Loucy (cell line): Measurements from ENCODE around the gene SCN3A.

ENCODE experiments used
- H2AFZ ChIP-seq: fragments of 200-600 bp; sonication (generic); 2 replicates; pipeline ENCODE4 v1.6.0; 2016; ENCODE audit warnings: antibody characterized with exemption, mild to moderate bottlenecking, low read length, moderate library complexity
- H3F3A ChIP-seq: fragments of 200-600 bp; 2 replicates; pipeline ENCODE4 v1.6.0; 2016; ENCODE audit warnings: antibody characterized with exemption, low read depth, mild to moderate bottlenecking
- H3K27me3 ChIP-seq: fragments of 200-600 bp; sonication (generic); 2 replicates; pipeline ENCODE4 v1.6.1; 2014; ENCODE audit warnings: low read length, mild to moderate bottlenecking; ENCODE audit not compliant: insufficient read depth, poor library complexity, severe bottlenecking
- H3K36me3 ChIP-seq: fragments of 200-600 bp; sonication (generic); 2 replicates; pipeline ENCODE4 v1.6.1; 2016; ENCODE audit warnings: low read length; ENCODE audit not compliant: insufficient read depth
- H3K4me1 ChIP-seq: fragments of 200-600 bp; sonication (generic); 2 replicates; pipeline ENCODE4 v1.5.1; 2014; ENCODE audit warnings: low read length, mild to moderate bottlenecking; ENCODE audit not compliant: insufficient read depth, poor library complexity, severe bottlenecking
- H3K4me2 ChIP-seq: fragments of 200-600 bp; sonication (generic); 2 replicates; pipeline ENCODE4 v1.6.0; 2014; ENCODE audit warnings: antibody characterized with exemption, low read length, low read depth, mild to moderate bottlenecking; ENCODE audit not compliant: poor library complexity, severe bottlenecking
- H3K4me3 ChIP-seq: fragments of 200-600 bp; sonication (generic); 2 replicates; pipeline ENCODE4 v1.5.1; 2014; ENCODE audit warnings: low read length, mild to moderate bottlenecking, mixed read lengths; ENCODE audit not compliant: poor library complexity, severe bottlenecking
- H3K79me2 ChIP-seq: fragments of 200-600 bp; sonication (generic); 2 replicates; pipeline ENCODE4 v1.6.1; 2014; ENCODE audit warnings: low read length; ENCODE audit not compliant: insufficient read depth
- H3K9ac ChIP-seq: fragments of 200-600 bp; sonication (generic); 2 replicates; pipeline ENCODE4 v1.6.0; 2014; ENCODE audit warnings: mild to moderate bottlenecking, low read depth, low read length, moderate library complexity; ENCODE audit not compliant: poor library complexity, severe bottlenecking
- H3K9me2 ChIP-seq: fragments of 200-600 bp; sonication (generic); replicated peaks from 2 replicates; pipeline ENCODE4 v1.6.1; 2016; ENCODE audit warnings: low read depth, low read length, mixed read lengths
- H3K9me3 ChIP-seq: fragments of 200-600 bp; sonication (generic); 2 replicates; pipeline ENCODE4 v1.6.1; 2014; ENCODE audit warnings: mild to moderate bottlenecking, antibody characterized with exemption, low read length, low read depth; ENCODE audit not compliant: insufficient read depth
- H4K20me1 ChIP-seq: fragments of 200-600 bp; sonication (generic); 2 replicates; pipeline ENCODE4 v1.6.0; 2014; ENCODE audit warnings: antibody characterized with exemption, low read length, mild to moderate bottlenecking; ENCODE audit not compliant: insufficient read depth, poor library complexity, severe bottlenecking
- EZH2phosphoT487 ChIP-seq: fragments of 200-600 bp; IDR thresholded peaks from 2 replicates; pipeline ENCODE4 v1.6.1; 2018; ENCODE audit warnings: antibody characterized with exemption, mild to moderate bottlenecking, moderate library complexity, borderline replicate concordance
- TF ChIP-seq, protein P1 (sequence below): fragments of 200-600 bp; sonication (generic); conservative IDR thresholded peaks from 2 replicates; pipeline ENCODE4 v1.5.1; 2014; ENCODE audit warnings: mild to moderate bottlenecking, antibody characterized with exemption, low read length

The SCN3A gene

DNA sequence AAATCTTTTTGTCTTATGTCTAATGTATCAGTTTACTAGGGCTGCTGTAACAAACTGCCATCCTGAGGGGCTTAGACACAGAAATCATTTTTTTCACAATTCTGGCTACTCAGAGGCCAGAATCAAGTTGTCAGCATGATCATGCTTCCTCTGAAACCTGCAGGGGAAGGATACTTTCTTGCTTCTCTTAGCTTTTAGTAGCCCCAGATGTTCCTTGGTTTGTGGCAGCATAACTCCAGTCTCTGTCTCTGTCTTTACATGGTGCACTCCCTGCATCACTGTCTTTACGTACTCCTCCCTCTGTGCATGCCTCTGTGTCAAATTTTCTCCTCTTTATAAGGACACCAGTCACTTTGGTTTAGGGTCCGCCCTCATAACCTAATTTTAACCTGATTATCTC is 2.0 kb upstream of the SCN3A start:
- no peaks in the 10 kb centered on the region for H3K27me3 ChIP-seq
- H2AFZ ChIP-seq, result no peak overlapping the region
- H3K9ac ChIP-seq, result no peak overlapping the region
- H3K4me3 ChIP-seq, result no peak overlapping the region
- no peaks in the 10 kb centered on the region for H3K79me2 ChIP-seq
- TF ChIP-seq, protein P1, sequence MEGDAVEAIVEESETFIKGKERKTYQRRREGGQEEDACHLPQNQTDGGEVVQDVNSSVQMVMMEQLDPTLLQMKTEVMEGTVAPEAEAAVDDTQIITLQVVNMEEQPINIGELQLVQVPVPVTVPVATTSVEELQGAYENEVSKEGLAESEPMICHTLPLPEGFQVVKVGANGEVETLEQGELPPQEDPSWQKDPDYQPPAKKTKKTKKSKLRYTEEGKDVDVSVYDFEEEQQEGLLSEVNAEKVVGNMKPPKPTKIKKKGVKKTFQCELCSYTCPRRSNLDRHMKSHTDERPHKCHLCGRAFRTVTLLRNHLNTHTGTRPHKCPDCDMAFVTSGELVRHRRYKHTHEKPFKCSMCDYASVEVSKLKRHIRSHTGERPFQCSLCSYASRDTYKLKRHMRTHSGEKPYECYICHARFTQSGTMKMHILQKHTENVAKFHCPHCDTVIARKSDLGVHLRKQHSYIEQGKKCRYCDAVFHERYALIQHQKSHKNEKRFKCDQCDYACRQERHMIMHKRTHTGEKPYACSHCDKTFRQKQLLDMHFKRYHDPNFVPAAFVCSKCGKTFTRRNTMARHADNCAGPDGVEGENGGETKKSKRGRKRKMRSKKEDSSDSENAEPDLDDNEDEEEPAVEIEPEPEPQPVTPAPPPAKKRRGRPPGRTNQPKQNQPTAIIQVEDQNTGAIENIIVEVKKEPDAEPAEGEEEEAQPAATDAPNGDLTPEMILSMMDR, result no peak
- no peak for TF ChIP-seq EZH2phosphoT487
- H3F3A ChIP-seq, result no peaks in the 10 kb centered on the region
- H3K9me3 ChIP-seq, result no peaks in the 10 kb centered on the region
- H3K36me3 ChIP-seq, result no peaks in the 10 kb centered on the region
- H3K4me1 ChIP-seq, result peaks cover 21% of the 10 kb centered on the region
- H3K4me2 ChIP-seq, result no peak overlapping the region
- H3K9me2 ChIP-seq, result no peaks in the 10 kb centered on the region
- H4K20me1 ChIP-seq, result no peaks in the 10 kb centered on the region

- Histone ChIP-seq H3K36me3 (no peaks in the 10 kb centered on the region), H3K27me3 (no peaks in the 10 kb centered on the region), H4K20me1 (no peaks in the 10 kb centered on the region), H3K4me1 (peaks cover 27% of the 10 kb centered on the region), H3K9me2 (no peaks in the 10 kb centered on the region), H3K9me3 (no peaks in the 10 kb centered on the region), H3K4me3 (peak overlapping the region; percentile 17), H3K79me2 (no peaks in the 10 kb centered on the region), H3F3A (no peaks in the 10 kb centered on the region), H3K9ac (no peak overlapping the region), H3K4me2 (peak overlapping the region; percentile 63), H2AFZ (no peak overlapping the region)
- TF ChIP-seq, protein P1, result no peak
- no peak for TF ChIP-seq EZH2phosphoT487
Measured at GRCh38 chr2:165202239-165202638, 1.6 kb downstream of the SCN3A start.

DNA sequence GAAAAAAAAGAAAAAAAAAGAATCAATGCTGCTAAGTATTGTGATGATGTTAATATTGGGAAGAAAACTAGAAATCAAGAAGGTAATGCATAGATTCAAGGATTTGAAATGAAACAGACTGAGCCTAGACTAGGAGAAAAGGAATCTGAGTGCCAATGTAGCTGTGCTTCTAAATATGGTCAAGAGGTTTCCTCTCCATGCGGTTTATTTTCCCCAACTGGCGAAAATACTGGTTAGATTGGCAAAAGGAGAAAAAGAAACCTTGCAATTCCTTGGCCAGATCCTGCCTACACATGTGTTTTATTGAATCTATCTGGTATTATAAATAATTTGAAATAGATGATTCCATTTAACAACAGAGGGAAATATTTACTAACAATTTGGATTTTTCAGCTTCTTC is 5.7 kb downstream of the SCN3A start:
- Histone ChIP-seq H3K9ac (no peak overlapping the region), H3K79me2 (no peaks in the 10 kb centered on the region), H3K36me3 (no peaks in the 10 kb centered on the region), H3K27me3 (no peaks in the 10 kb centered on the region), H3K4me1 (peaks cover 28% of the 10 kb centered on the region), H3K4me3 (no peak overlapping the region), H3K9me2 (no peaks in the 10 kb centered on the region), H2AFZ (peak overlapping the region; percentile 42; the same call in 1 of the 2 replicates), H4K20me1 (no peaks in the 10 kb centered on the region), H3F3A (no peaks in the 10 kb centered on the region), H3K4me2 (peak overlapping the region; percentile 18), H3K9me3 (no peaks in the 10 kb centered on the region)
- TF ChIP-seq, protein P1, result no peak
- TF ChIP-seq EZH2phosphoT487, result no peak
